Measurements from ENCODE around the gene MB. TPM values are rescaled to one million over a fixed set of nuclear protein-coding genes. Genes with fewer than 3 reads are reported as not detected.
A peak's percentile ranks its signal among the peaks of the same experiment; 100 is the strongest.

MB gene
- total and polyA plus RNA-seq, 12 donors, result 0.35 to 32.8 (median 2.0) TPM

DNA sequence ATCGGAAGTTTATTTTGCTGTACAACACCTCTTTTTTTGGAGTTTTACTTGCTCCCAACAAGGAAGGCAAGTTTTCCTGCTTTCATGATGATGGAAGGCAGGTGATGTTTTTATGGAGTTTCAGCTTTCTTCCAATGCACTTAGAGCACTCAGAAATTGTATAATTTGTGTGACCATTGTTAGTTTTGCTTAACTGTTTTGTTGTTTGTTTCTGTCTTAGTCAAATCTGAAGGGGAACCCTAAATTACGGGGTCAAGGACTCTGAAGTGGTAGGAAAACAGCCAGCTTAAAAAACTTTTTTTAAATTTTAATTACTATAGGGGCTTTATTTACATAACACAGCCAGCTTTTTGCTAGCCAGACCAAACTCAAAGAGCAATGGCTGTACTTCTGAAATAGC, 45.8 kb upstream of the MB start:
- H3K27ac ChIP-seq, result peak overlapping the region; percentile 34 to 73 (median 53)
- WGBS, 4 donors, result 57 to 72% (median 68%) methylated on average over 2 of the region's 2 CpGs
- peaks cover 26 to 48% of the 10 kb centered on the region in 2 donors for H3K4me1 ChIP-seq (replicated peaks in 1 of 2)
- H3K4me3 ChIP-seq, result peak overlapping the region in 2 of 4 donors; percentile 4 to 25
- H3K27me3 ChIP-seq, result no peaks in the 10 kb centered on the region
- TF ChIP-seq, protein P1, sequence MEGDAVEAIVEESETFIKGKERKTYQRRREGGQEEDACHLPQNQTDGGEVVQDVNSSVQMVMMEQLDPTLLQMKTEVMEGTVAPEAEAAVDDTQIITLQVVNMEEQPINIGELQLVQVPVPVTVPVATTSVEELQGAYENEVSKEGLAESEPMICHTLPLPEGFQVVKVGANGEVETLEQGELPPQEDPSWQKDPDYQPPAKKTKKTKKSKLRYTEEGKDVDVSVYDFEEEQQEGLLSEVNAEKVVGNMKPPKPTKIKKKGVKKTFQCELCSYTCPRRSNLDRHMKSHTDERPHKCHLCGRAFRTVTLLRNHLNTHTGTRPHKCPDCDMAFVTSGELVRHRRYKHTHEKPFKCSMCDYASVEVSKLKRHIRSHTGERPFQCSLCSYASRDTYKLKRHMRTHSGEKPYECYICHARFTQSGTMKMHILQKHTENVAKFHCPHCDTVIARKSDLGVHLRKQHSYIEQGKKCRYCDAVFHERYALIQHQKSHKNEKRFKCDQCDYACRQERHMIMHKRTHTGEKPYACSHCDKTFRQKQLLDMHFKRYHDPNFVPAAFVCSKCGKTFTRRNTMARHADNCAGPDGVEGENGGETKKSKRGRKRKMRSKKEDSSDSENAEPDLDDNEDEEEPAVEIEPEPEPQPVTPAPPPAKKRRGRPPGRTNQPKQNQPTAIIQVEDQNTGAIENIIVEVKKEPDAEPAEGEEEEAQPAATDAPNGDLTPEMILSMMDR (IDR thresholded peaks at IDR 0.05), result no peak
- no peak for TF ChIP-seq POLR2A (IDR thresholded peaks at IDR 0.05)
- H3K9me3 ChIP-seq (replicated peaks in 1 of 3), result peaks cover 0 to 13% (median 6%) of the 10 kb centered on the region in 3 donors
- no peak for DNase-seq
- intact Hi-C loops (cut with DNase I), result no loop called here
- H3K36me3 ChIP-seq (replicated peaks in 1 of 2), result peaks cover 0 to 26% of the 10 kb centered on the region in 2 donors

GRCh38 chr22:35661464-35661863, 44.3 kb upstream of the MB start:
- Histone ChIP-seq H3K9me3 (replicated peaks in 1 of 3) (peaks cover 0 to 6% (median 6%) of the 10 kb centered on the region in 3 donors), H3K27me3 (no peaks in the 10 kb centered on the region), H3K36me3 (replicated peaks in 1 of 2) (peaks cover 0 to 39% of the 10 kb centered on the region in 2 donors), H3K4me1 (replicated peaks in 1 of 2) (peaks cover 26 to 58% of the 10 kb centered on the region in 2 donors), H3K27ac (peak overlapping the region in 3 of 5 donors; percentile 30 to 66 (median 53)), H3K4me3 (no peak overlapping the region)
- intact Hi-C loops (cut with DNase I), result no loop called here
- no peak for TF ChIP-seq POLR2A (IDR thresholded peaks at IDR 0.05)
- TF ChIP-seq, protein P1 (IDR thresholded peaks at IDR 0.05), result no peak
- WGBS, 4 donors, result 63 to 69% (median 66%) methylated on average over 2 of the region's 2 CpGs
- DNase-seq, result peak in 3 of 7 donors; percentile 45 to 52 (median 46)

- intact Hi-C loops (cut with DNase I), result no loop called here
- H3K27ac ChIP-seq, result peak overlapping the region in 3 of 5 donors; percentile 30 to 66 (median 62)
- H3K4me3 ChIP-seq, result no peak overlapping the region
- H3K4me1 ChIP-seq (replicated peaks in 1 of 2), result peaks cover 26 to 58% of the 10 kb centered on the region in 2 donors
- DNase-seq, result no peak
- 76 to 88% (median 87%) methylated on average over 2 of the region's 2 CpGs for WGBS, 4 donors
- H3K9me3 ChIP-seq (replicated peaks in 1 of 3), result peaks cover 0 to 2% (median under 1%) of the 10 kb centered on the region in 3 donors
- peaks cover 0 to 40% of the 10 kb centered on the region in 2 donors for H3K36me3 ChIP-seq (replicated peaks in 1 of 2)
- TF ChIP-seq, protein P1 (IDR thresholded peaks at IDR 0.05), result no peak
- TF ChIP-seq POLR2A (IDR thresholded peaks at IDR 0.05), result no peak
- no peaks in the 10 kb centered on the region for H3K27me3 ChIP-seq
Observed at GRCh38 chr22:35660291-35661127, 43.4 kb upstream of the MB start.

- H3K4me1 ChIP-seq (replicated peaks in 1 of 2), result peaks cover 13 to 35% of the 10 kb centered on the region in 2 donors
- WGBS, 4 donors, result 48 to 63% (median 59%) methylated on average over 5 of the region's 5 CpGs
- no peak overlapping the region for H3K27ac ChIP-seq
- intact Hi-C loops (cut with DNase I), result no loop called here
- no peak overlapping the region for H3K4me3 ChIP-seq
- no peaks in the 10 kb centered on the region for H3K9me3 ChIP-seq (replicated peaks in 1 of 3)
- H3K27me3 ChIP-seq, result no peaks in the 10 kb centered on the region
- TF ChIP-seq POLR2A (IDR thresholded peaks at IDR 0.05), result no peak
- TF ChIP-seq, protein P1 (IDR thresholded peaks at IDR 0.05), result no peak
- DNase-seq, result peak in 1 of 7 donors; percentile 17
- peaks cover 0 to 40% of the 10 kb centered on the region in 2 donors for H3K36me3 ChIP-seq (replicated peaks in 1 of 2)
Observed at GRCh38 chr22:35657571-35658312, 40.6 kb upstream of the MB start.
